Ovary (tissue), 9 donors: ENCODE measurements around the gene EPS8. TPM values are rescaled to one million over a fixed set of nuclear protein-coding genes. Genes with fewer than 3 reads are reported as not detected.

ENCODE experiments used
- DNase-seq, 5 donors: peaks; one replicate each; pipeline ENCODE4 v3.0.0-alpha.2; 2019 to 2020
- H3K27ac ChIP-seq, 2 donors: fragments of 200-600 bp; one replicate each; pipeline versions ENCODE4 v1.5.1 to v1.8.0; 2019 to 2022
- H3K27me3 ChIP-seq: fragments of 200-600 bp; one replicate; pipeline ENCODE4 v1.8.0; 2022
- H3K36me3 ChIP-seq: fragments of 200-600 bp; sonication (generic); one replicate; pipeline ENCODE4 v1.5.1; 2019
- H3K4me1 ChIP-seq: one replicate; pipeline ENCODE4 v1.8.1; 2013; ENCODE audit warnings: mild to moderate bottlenecking, moderate library complexity; ENCODE audit not compliant: insufficient read depth
- H3K4me3 ChIP-seq: fragments of 200-600 bp; sonication (generic); one replicate; pipeline ENCODE4 v1.5.1; 2017
- H3K9me3 ChIP-seq, 2 donors: fragments of 200-600 bp in 1 of 2; sonication (generic) in 1 of 2; one replicate each; pipeline versions ENCODE4 v1.5.1 to v1.8.1; 2013 to 2019; ENCODE audit warnings: mild to moderate bottlenecking in 1 of 2, moderate library complexity in 1 of 2
- CTCF ChIP-seq, 3 donors: fragments of 450-650 bp in 2 of 3; fragments of 200-600 bp in 1 of 3; IDR thresholded peaks; one replicate each; pipeline versions ENCODE4 v1.5.1 to v1.8.0; 2016 to 2022; ENCODE audit warnings: antibody characterized with exemption in 3 of 3, mild to moderate bottlenecking in 1 of 3
- EP300 ChIP-seq: sonication (generic); formaldehyde crosslinking; IDR thresholded peaks from one replicate; pipeline ENCODE4 v1.6.1; 2017; ENCODE audit warnings: antibody characterized with exemption
- POLR2A ChIP-seq: fragments of 450-650 bp; IDR thresholded peaks from one replicate; pipeline ENCODE4 v1.6.1; 2017; ENCODE audit warnings: antibody characterized with exemption, mild to moderate bottlenecking, moderate library complexity
- WGBS, 3 donors: extraction: QIAGEN DNeasy Blood & Tissue Kit in 1 of 3; methylation state at CpG; one replicate each; pipeline versions ENCODE4 v1.1.5 to v1.1.7; 2013 to 2017; 5-methylcytosine and 5-hydroxymethylcytosine counted together
- intact Hi-C, 4 donors: fragments of 100-400 bp; cut with DNase I; formaldehyde crosslinking; loops; one replicate each; pipeline versions ENCODE4 v1.11.0 to v1.15.1; 2022 to 2023
- polyA plus RNA-seq, 2 donors: library from polyadenylated mRNA; stranded (reverse); fragments of 200-250 nt in 1 of 2; fragments of 350-450 nt in 1 of 2; fragmentation: Illumina TruSeq in 1 of 2; extraction: RNeasy Lipid Tissue Mini Kit (QIAGEN cat#74804) in 1 of 2; gene quantifications; one replicate each; pipeline ENCODE4 v1.2.3, GENCODE V29; 2013 to 2014
- total RNA-seq, 7 donors: library from RNA; depleted of rRNA in 2 of 7; stranded (reverse); fragments of >200 nt in 2 of 7; fragmentation: NEBNext Ultra II Directional in 3 of 7; extraction: Animal tissue kit (Norgen Biotek cat#: 25700) in 3 of 7; gene quantifications; one replicate each; pipeline versions ENCODE4 v1.1.0 to v1.2.4, GENCODE V29; 2016 to 2023
- donor health status: DM: no; HTN: no; CAD: no; lungs with moderate emphysema.
- donor health status: DM: no; HTN: no; CAD: no.
- donor health status: Bipolar disorder and iron deficiency.
- donor health status: DM: yes; HTN: yes; CAD: no.
- donor health status: DM: no; HTN: no; CAD: no.
- donor health status: DM: yes; HTN: yes; CAD: no.

EPS8 gene
- total and polyA plus RNA-seq, 9 donors: 56.2 to 94.9 (median 77.4) TPM

GRCh38 chr12:15688202-15688736, 100.9 kb downstream of the EPS8 start:
- Histone ChIP-seq H3K27ac (peak overlapping the region in 1 of 2 donors; percentile 62), H3K27me3 (no peaks in the 10 kb centered on the region), H3K4me1 (peaks cover 12% of the 10 kb centered on the region), H3K4me3 (peak overlapping the region; percentile 2), H3K36me3 (no peaks in the 10 kb centered on the region), H3K9me3 (no peaks in the 10 kb centered on the region)
- no peak for TF ChIP-seq CTCF (IDR thresholded peaks at IDR 0.05)
- TF ChIP-seq POLR2A: peak; percentile 39
- WGBS, 3 donors: 36 to 67% (median 46%) methylated on average over 8 of the region's 8 CpGs
- DNase-seq: peak; percentile 67 to 82 (median 80)
- intact Hi-C loops: no loop called here

- intact Hi-C loops: no loop called here
- Histone ChIP-seq H3K27me3 (no peaks in the 10 kb centered on the region), H3K36me3 (no peaks in the 10 kb centered on the region), H3K9me3 (no peaks in the 10 kb centered on the region), H3K27ac (no peak overlapping the region), H3K4me1 (peaks cover 11% of the 10 kb centered on the region), H3K4me3 (no peak overlapping the region)
- no peak for DNase-seq
- no peak for TF ChIP-seq CTCF (IDR thresholded peaks at IDR 0.05)
- TF ChIP-seq POLR2A: no peak
- TF ChIP-seq EP300: no peak
Observed at GRCh38 chr12:15687583-15687982, 101.6 kb downstream of the EPS8 start.

- no peaks in the 10 kb centered on the region for H3K36me3 ChIP-seq
- no peaks in the 10 kb centered on the region for H3K27me3 ChIP-seq
- intact Hi-C loops: no loop called here
- WGBS, 3 donors: 71 to 88% (median 84%) methylated on average over 6 of the region's 6 CpGs
- DNase-seq: no peak
- no peak overlapping the region for H3K4me3 ChIP-seq
- H3K9me3 ChIP-seq: no peaks in the 10 kb centered on the region
- TF ChIP-seq EP300: no peak
- no peak for TF ChIP-seq POLR2A
- TF ChIP-seq CTCF (IDR thresholded peaks at IDR 0.05): no peak
- peaks cover 7% of the 10 kb centered on the region for H3K4me1 ChIP-seq
- no peak overlapping the region for H3K27ac ChIP-seq
Observed at GRCh38 chr12:15684896-15685658, 104.1 kb downstream of the EPS8 start.

DNA sequence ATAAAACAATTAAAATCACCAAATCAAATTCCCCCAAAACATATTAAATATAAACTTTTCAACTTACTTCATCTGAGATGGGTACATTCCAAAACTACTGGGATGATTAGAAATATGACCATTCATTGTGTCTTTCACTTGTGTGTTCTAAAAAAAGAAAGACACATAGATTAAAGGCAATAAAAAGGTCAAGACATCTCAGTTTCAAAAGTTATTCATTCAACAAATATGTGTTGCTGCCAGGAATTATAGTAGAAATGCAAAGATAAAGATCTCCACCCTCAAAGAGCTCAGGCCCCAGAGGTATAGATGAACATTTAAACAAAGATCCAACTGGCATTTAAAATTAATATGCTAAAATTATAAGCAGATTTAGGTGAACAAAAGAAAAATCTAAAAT, 106.4 kb downstream of the EPS8 start:
- Histone ChIP-seq H3K9me3 (no peaks in the 10 kb centered on the region), H3K4me3 (no peak overlapping the region), H3K27ac (no peak overlapping the region), H3K4me1 (peaks cover 2% of the 10 kb centered on the region), H3K36me3 (no peaks in the 10 kb centered on the region), H3K27me3 (no peaks in the 10 kb centered on the region)
- DNase-seq: no peak
- no peak for TF ChIP-seq EP300
- TF ChIP-seq POLR2A: no peak
- TF ChIP-seq CTCF (IDR thresholded peaks at IDR 0.05): no peak
- intact Hi-C loops: no loop called here
